Fibroblast of villous mesenchyme (primary cell): ENCODE data around the gene INPP4B. TPM values are rescaled to one million over a fixed set of nuclear protein-coding genes. Genes with fewer than 3 reads are reported as not detected.

Experiments
- DNase-seq: peaks from one replicate; pipeline ENCODE4 v3.0.0-alpha.2; 2010; ENCODE audit warnings: low read depth
- H3K4me3 ChIP-seq: 2 replicates; pipeline ENCODE4 v1.5.1; 2011; ENCODE audit warnings: low read depth, mild to moderate bottlenecking, low read length
- total RNA-seq: library from RNA; depleted of rRNA; stranded (reverse); fragments of >200 nt; gene quantifications from 2 replicates; pipeline ENCODE4 v1.2.3, GENCODE V29; 2012
- TF ChIP-seq, protein P1 (sequence below): IDR thresholded peaks from 2 replicates; pipeline ENCODE4 v1.5.1; 2012; ENCODE audit warnings: low read depth, mild to moderate bottlenecking, low read length; ENCODE audit not compliant: insufficient read depth

The INPP4B gene
- total RNA-seq, 1 donor: 64.3 TPM

DNA sequence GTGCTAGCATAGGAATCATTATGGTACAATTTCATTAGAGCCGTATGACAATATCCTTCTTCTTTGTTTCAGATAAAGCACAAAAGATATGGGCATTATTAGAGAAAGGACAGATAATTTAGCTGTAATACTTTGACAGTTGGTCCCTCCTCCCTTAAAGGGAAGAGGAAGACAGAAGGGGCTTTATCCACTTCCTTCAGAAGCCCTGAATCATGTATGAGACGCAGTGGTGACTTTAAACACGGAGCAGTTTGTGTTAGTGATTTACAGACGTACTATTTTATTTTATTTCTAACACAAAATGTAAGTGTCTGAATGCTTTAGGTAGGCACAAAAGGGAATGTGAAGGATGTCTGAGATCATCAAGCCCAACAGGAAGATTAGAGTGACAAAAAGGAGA, 742.1 kb downstream of the INPP4B start:
- no peak for DNase-seq
- H3K4me3 ChIP-seq: no peak overlapping the region
- TF ChIP-seq, protein P1, sequence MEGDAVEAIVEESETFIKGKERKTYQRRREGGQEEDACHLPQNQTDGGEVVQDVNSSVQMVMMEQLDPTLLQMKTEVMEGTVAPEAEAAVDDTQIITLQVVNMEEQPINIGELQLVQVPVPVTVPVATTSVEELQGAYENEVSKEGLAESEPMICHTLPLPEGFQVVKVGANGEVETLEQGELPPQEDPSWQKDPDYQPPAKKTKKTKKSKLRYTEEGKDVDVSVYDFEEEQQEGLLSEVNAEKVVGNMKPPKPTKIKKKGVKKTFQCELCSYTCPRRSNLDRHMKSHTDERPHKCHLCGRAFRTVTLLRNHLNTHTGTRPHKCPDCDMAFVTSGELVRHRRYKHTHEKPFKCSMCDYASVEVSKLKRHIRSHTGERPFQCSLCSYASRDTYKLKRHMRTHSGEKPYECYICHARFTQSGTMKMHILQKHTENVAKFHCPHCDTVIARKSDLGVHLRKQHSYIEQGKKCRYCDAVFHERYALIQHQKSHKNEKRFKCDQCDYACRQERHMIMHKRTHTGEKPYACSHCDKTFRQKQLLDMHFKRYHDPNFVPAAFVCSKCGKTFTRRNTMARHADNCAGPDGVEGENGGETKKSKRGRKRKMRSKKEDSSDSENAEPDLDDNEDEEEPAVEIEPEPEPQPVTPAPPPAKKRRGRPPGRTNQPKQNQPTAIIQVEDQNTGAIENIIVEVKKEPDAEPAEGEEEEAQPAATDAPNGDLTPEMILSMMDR: no peak

DNA sequence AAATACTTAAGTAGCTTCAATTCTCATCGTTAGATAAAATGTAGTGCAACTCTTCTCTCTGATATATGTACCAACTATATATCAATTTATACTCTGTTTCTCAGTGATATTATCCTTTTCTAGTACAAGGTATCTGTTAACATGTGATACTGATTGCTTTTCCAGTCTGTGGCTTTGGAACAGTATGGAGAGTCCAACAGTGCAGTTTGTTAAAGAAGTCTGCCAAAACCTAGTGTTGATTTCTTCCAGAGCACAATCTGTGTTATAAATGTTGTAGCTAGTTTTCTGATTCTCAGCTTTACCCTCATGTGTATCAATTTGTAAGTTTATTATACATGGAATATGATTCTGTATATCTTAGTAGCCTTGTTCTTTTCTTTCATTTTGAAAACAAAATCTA, 744.7 kb downstream of the INPP4B start:
- DNase-seq: no peak
- no peak overlapping the region for H3K4me3 ChIP-seq
- TF ChIP-seq, protein P1: no peak

DNA sequence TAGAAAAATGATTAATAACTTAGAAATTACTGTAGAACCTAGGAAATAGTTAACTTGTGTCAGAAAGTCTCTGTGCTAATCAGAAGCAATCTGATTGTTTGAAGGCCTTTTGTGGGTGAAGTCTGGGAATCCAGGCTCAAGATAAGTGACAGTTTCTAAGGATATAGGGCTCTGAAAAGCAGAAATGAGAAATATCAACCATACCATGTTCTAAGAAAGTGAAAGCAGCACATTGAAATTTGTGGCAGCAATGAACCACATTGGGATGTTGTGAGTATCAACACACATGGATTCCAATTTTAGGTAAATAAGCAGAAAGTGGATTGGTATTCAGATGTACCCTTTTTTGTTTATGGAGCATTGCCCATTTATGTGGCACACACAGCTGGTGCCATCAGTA, 745.2 kb downstream of the INPP4B start:
- H3K4me3 ChIP-seq: no peak overlapping the region
- TF ChIP-seq, protein P1: no peak
- DNase-seq: no peak

DNA sequence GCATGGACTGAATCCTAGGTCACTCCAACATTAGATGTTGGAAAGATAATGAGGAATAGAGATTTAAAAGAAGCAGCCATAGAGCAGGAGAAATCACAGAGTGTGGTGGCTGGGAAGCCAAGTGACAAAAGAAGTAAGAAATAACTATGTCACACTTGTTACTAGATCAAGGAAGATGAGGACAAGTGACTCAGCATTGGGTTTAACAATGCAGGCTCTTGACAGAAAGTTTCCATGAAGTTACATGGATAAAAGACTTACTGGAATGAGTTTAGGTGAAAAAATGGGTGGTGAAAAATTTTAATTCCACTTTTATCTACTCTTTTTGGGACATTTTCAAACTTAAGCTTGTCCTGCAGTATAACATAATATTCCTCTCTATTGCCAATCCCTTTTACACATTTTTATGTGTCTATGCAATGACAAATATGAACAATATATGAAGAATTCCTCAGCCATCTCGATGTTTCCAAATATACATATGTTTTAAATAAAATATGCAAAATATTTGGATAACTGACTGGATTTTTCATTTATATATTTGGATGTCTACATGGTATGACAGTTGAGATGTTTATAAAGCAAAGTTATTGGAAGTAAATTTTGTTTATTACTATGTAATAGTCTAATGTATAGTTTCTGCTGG, 747.1 kb downstream of the INPP4B start:
- H3K4me3 ChIP-seq: no peak overlapping the region
- DNase-seq: no peak
- TF ChIP-seq, protein P1: no peak

DNA sequence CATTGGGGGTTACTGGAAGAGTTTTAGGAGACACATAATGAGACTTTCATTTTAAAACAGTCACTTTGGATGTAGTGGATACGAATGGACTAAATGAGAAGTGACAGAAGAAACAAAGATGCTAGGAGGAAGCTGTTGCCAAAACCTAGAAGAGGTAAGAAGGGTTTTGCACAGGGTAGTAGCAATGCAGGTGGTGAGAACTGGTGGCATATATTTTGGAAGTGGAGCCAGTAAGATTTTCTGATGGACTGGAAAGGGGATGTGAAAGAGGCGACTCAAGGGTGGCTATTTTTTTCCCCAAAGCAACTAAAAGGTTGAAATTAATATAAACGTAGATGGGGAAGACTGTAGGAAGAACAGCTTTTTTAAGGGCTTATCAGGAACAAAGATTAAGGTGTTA, 747.7 kb downstream of the INPP4B start:
- H3K4me3 ChIP-seq: no peak overlapping the region
- DNase-seq: no peak
- TF ChIP-seq, protein P1: no peak

DNA sequence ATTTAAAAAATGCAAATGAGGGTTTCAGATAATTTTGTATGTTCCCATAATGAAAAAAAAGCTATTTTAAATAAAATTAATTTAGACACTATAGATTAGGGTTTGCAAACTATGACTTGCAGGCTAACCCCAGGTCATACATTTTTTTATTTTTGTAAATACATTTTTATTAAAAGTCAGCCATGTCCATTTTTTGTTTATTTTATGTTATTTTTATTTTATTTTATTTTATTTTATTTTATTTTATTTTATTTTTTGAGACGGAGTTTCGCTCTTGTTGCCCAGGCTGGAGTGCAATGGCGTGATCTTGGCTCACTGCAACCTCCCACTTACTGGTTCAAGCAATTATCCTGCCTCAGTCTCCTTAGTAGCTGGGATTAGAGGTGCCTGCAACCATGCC, 749.1 kb downstream of the INPP4B start:
- TF ChIP-seq, protein P1: no peak
- no peak for DNase-seq

More for the DNA sequence above, 749.1 kb downstream of the INPP4B start:
- H3K4me3 ChIP-seq: no peak overlapping the region
